SHP77 treated with DMSO at 0.1 percent for 48 hours (cell line): ENCODE measurements around the gene MDGA2.
"Not testable (repeated sequence)": the region's sequence is repeated elsewhere in the genome, so short reads cannot be mapped to it uniquely, and the experiment has no call there.

Experiments
- DNase-seq: peaks from one replicate; lab custom pipeline; 2025; lab: John Stamatoyannopoulos, UW

MDGA2 gene

DNA sequence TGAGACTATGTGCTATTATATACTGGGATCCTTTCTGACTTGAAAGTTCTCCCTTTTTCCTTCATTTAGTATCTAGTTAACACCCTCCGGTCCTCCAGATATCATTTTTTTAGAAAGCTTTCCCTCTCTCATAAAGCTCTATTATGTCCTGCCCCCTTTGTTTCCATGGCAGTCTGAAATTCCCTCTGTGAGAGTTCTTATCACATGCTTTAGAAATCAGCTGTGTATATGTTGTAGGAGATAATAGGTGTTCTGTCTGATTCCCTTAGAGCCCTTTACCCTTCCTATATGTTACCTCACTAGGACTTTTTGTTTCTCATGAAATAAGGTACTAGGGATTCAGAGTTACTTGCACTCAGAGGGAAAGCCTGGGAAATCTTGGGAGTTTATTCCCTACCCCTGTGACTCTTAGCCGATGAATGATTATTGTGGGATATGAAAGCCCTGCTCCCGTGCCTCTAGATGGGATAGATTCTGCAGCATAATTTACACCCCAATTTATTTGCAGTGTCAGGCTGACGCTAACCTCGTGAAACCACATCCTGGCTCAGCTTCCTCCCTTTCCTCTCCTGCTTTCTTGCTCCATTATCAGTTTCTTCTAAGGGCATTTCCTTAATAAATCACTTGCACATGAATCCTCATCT, 448.4 kb downstream of the MDGA2 start:
- no peak for DNase-seq

DNA sequence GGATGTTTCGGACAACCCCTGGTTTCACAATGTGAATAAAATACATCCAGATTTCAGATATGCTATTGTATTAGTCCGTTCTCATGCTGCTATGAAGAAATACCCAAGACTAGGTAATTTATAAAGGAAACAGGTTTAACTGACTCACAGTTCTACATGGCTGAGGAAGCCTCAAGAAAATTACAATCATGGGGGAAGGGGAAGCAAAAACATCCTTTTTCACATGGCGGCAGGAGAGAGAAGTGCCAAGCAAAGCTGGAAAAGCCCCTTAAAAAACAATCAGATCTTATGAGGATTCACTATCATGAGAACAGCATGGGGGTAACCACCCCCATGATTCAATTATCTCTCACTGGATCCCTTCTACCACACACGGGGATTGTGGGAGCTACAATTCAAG, 451.7 kb downstream of the MDGA2 start:
- DNase-seq: no peak

DNA sequence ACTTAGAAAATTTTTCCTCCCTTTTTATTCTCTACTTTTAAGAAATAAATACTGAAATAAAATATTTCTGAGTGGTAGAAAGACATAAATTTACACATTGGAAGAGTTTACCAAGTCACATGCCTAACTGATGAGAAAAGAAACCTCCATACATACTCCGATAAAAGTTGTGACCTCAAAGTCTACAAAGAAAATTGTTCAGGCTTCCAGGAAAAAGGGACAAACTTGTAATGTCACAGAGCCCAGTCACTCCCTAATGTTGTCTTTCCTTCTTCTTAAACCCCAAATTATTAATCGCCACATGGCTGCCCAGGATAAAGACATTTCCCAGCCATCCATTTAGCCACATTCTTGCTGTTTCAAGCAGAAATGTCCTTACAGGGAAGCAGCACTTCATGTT, 455.3 kb downstream of the MDGA2 start:
- DNase-seq: no peak

DNA sequence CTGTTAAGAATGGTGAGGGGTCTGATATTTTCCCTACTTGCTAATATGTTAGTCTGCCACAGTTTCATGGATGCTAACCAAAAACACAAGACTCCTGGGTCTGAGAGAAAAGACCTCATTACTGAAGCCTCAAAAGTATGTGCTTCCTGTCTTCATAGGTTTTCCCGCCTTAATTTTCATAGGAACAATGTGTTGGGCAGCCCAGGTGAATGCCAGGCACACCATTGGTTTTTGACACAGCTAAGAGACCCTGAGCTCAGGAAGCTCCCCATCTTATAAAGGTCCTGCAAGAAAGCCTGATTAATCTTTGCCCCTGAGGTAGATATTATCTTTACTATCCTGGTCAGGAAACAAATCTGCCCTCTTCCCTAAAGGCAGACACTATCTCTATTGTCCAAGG, 464.1 kb downstream of the MDGA2 start:
- DNase-seq: no peak

DNA sequence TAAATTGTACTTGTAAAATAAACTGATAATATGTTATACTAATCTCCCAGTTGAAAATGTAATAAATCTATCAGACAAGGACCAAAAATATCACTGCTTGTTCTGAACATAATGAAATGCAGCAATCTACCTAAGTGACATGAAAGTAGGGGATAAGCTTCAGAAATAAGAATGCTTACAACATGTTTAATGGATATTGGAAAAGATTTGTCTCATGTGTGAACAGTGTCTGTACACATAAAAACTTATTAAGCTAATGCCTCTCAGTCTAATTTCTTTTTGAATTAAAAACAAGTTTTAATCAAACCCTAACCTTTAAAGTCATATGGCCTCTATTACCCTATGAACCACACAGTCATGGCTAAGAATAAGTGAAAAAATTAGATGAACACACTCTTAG, 465.3 kb downstream of the MDGA2 start:
- no peak for DNase-seq

DNA sequence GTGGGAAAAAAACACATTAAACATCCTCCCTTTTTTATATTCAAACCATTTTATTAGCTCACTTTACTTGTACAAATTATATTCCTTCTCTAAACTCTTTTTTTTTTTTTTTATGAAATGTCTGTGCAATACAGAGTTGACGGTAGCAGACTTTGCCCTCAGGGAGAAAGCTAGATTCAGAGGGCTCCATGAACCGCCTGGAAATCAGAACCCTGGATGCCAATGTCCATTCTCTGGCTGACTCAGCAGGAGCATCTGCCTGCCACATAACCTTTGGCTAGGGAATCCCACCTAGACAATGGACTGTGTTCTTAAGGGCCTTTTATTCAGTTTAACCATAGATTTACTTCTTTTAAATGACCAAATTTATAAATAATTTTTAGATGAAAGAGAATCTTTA, 467.0 kb downstream of the MDGA2 start:
- no peak for DNase-seq

DNA sequence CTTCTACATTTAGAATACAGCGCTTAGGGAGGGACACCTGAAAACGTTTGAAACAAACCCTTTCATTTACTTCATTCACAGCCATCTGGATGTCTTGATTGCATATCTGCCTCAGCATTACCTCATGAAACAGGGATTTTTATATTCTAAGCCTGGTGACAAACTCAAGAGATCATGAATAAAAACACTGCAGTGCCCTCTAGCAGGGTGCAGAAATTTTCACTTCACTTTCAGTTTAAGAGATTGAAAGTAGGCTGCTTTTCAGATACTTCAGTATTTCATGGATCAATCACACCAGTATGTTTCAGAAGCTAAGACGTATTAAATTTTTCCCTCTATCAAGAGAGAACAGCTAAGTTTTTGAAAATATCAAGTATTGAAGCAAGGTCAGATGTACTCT, 467.8 kb downstream of the MDGA2 start:
- no peak for DNase-seq

DNA sequence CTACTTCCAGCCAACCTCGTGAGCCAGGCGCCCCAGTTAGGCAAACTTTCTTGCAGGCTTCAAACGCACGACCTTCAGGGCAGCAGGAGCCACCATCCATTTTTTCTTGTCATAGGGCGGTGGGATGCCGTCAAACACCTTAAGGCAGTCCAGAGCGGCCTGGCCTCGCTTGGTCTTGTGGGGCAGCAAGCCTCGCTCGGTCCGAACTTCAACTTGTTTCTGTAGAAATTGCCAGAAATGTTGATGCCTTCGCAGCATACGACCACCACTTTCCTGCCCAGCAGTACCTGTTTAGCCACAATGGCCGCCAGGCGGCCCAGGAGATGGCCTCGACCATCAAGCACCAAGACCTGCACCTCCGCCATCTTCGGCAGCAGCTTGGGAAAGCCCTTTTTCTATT, 474.7 kb downstream of the MDGA2 start:
- no peak for DNase-seq

DNA sequence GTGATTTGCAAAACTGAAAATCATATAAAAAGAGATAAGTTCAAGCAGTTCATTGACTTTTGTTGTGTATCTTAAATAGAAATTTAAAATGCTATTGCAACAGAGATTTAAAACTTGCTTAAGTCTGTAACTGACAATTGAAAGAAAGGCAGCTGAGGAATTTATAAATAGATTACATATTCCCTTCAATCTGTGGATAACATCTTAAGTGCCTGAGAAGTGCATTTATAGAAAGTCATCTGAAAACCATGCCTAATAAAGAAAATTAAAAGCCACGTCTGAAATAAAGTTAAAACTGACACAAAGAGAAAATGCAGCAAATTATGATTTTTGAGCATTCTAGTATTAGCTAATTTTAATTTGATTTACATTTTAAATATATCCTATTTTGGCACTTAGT, 479.8 kb downstream of the MDGA2 start:
- no peak for DNase-seq

DNA sequence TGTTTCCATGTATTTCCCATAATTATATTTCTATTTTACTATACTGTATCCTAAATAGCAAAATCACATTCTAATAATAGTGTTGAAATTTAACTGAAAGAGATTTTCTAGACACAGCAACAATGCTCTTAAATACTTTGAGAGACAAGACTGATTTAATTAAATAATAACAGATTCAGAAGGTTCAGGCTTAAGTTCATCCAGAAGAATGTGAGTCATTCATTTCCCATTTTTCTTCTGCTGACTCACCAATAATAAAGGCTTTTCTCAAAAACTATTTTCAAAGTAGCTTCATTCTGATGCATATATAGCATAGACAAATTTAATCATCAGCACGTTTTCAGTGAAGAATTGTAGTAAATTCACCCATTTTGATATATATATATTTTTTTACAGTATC, 481.4 kb downstream of the MDGA2 start:
- DNase-seq: no peak

DNA sequence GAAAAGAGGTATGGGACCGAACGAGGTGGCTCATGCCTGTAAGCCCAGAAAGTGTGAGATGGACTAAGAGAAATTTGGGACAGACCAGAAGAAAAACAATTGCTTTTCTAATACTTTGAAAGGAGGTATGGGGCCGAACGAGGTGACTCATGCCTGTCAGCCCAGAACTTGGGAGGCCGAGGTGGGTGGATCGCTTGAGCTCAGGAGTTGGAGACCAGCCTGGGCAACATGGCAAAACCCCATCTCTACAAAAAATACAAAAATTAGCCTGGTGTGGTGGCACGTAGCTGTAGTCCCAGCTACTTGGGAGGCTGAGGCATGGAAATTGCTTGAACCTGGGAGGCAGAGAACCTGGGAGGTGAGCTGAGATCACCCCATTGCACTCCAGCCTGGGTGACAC, 483.2 kb downstream of the MDGA2 start:
- DNase-seq: not testable (repeated sequence)

DNA sequence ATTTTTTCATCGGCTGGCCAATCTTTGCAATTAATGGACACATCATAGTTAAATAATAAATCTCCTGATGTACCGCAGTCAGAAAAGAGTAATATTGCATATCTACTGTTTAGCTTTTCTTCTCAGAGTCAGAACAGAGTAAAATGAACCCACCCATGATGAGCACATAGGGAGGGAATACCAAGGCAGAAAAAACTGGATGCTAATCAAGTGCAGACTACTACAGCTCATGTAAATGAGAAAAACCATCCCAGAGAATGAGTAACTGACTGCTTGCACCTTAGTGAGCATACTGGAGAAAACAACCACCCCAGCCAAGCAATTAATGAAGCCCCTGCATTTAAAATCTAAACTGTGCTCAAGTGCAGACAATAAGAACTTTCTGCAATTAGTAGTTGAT, 483.7 kb downstream of the MDGA2 start:
- no peak for DNase-seq

DNA sequence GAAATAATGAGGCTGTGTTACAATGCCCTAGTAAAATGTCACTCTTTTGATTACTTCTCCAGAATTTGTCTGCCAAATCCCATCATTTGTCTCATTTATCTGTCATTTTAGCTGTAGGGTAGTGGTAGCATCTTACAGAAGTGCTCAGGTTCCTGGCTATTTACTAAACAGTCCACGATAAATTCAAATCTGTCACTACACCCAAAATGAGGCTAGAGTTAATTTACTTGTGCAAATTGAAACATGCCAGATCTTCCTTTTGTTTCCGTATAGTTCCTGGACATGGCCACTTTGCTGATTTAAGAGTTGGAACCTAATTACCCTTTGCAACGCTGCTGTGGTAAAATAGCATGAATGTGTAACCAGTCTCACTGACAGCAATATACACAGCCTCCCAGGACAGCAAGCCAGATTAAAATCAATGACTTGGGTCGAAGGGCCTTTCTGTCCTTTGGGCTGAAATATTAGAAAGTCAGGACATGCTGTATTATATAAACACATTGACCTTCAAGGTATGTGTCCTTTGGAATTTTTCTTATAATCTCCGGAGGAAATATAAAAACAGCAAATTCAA, 485.4 kb downstream of the MDGA2 start:
- no peak for DNase-seq

DNA sequence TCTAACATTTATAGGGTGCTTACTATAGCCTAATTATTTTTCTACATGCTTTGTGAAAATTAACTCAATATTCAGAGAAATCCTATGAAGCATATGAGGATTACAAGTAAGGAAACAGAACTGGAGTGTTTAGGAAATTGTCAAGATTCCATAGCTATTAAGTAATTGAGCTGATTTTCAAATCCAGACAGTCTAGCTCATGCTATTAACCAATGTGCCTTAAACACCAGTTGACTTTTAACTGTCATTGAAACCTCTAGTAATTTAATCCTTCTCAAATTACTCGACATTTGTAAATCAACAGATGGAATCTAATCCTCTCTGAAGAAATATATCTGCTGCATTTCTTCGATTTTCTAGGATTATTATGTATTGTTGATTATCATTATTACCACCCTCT, 488.9 kb downstream of the MDGA2 start:
- DNase-seq: no peak

DNA sequence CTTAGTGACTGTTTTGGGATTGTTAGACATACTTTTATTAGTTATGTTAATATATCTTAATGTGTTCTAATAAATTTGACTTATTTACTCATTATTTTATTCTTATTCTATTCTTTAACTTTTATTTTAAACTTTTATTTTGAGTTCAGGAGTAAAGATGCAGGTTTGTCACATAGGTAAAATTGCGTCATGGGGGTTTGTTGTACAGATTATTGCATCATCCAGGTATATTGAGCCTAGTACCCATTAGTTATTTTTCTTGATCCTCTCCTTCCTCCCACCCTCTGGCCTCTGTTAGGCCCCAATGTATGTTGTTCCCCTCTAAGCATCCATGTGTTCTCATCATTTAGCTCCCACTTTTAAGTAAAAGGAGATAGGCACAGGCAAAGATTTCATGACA, 495.5 kb downstream of the MDGA2 start:
- DNase-seq: no peak

DNA sequence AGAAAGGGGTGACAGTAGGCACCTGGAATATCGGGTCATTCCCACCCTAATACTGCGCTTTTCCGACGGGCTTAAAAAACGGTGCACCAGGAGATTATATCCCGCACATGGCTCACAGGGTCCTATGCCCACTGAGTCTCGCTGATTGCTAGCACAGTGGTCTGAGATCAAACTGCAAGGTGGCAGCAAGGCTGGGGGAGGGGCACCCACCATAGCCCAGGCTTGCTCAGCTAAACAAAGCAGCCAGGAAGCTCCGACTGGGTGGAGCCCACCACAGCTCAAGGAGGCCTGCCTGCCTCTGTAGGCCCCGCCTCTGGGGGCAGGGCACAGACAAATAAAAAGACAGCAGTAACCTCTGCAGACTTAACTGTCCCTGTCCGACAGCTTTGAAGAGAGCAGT, 503.5 kb downstream of the MDGA2 start:
- DNase-seq: not testable (repeated sequence)

DNA sequence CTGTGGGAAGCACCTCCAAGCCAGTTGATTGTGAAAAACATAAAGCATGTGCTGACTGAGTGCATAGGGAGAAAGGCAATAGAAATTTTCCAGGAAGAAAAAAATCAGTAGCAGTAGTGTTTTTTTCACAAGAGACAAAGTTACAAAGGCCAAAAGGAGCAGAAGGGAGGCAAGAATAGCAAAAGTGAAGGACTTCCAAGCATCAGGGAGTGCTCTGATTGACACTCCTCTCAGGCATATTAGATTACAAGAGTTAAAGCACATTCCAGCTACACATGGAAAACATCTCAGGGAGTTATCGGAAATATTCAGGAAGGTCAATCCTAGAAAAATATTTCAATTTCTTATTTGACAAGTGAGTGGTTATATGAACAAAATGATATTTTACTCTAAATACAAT, 508.0 kb downstream of the MDGA2 start:
- no peak for DNase-seq

DNA sequence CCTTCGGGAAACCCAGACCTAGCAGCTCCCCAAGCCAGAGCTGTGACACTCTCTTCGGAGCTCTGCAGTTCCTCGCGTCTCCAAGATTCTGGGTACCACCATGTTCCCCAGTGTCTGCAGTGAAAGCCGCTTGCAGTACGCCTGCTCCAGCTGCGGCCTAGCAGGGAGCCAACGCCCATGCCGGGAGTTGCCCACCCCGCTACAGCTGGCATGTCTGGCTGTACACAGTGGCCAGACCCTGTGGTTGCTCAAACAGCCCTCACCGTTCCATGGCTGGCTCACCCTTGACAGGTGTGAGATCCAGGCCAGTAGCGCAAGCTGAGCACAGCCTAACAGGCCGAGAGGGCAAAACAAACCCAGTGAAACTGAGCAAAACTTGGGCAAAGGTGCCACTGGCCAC, 520.0 kb downstream of the MDGA2 start:
- no peak for DNase-seq

DNA sequence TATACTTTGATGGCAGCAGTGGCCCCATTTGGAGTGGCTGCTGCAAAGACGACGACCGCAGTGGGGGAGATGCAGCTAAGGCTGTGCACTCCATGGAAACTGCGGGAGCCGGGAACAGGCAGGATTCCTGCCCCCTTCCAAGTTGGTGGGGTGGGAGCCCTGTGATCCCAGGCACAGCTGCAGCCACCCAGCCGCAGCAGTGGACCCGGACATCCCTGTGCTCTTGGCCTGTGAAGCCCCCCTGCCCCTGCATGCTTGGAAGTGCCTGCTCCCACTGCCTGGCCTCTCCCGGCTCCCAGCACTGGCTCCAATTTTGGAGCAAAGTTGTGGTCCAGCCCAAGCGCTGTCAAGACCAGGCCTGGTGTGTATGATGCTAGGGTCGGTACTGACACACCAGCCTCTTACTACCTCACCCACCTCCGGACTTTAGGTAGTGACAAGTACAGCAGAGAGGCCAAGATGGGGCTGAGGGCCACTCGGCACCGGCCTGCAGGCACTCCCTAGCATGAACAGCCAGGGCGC, 521.1 kb downstream of the MDGA2 start:
- DNase-seq: no peak

DNA sequence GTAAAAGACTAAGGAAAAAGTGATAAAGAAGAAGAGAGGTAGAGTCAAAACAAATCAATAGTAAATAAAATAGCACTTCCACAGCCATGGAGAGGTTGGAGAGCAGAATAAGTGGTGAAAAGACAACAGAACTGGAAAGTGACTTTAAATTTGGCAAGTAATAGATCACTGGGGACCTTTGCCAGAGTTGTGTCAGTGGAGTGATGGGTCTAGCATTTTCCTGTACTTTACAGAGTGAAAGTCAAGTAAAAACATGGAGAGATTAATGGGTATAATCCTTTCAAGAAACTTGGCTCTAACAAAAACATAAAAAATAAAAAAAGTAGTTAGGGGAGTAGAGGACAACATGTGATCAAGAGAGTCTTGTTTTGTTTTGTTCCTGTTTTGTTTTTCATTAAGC, 521.7 kb downstream of the MDGA2 start:
- no peak for DNase-seq

DNA sequence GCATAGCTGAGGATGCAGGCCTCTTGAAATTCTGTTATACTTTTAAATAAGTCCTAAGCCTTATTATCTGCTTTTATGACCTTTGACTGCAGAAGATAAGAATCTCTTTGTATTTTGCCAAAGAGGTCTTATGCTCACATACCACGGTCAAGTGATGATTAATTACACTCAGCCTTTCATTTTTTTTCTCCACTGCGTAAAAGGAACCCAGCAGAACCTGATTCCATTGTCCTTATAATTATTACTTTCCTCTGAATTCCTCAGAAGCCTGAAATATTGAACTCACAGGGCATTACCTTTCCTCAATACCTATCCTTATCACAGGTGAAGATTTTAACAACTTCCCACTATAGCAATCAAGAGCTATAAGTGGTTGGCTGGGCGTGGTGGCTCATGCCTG, 525.1 kb downstream of the MDGA2 start:
- no peak for DNase-seq

DNA sequence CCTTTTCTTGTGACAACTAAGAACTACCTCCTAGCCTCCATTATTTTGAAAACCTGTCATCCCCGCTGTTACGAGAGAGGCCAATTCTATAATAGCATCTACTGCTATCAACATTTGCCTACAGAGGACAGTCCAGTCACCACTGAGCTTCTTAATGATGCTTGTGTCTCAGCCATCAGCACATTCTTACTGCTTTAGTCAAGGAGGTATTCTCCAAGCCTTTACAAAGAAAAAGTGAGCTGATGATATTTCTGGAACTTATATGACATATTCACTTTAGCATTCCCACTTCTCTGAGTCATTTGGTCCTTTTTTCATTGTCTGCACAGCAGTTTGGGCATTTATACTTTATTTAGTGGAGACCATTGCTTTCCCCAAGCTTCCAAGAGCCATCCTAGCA, 526.1 kb downstream of the MDGA2 start:
- DNase-seq: no peak

DNA sequence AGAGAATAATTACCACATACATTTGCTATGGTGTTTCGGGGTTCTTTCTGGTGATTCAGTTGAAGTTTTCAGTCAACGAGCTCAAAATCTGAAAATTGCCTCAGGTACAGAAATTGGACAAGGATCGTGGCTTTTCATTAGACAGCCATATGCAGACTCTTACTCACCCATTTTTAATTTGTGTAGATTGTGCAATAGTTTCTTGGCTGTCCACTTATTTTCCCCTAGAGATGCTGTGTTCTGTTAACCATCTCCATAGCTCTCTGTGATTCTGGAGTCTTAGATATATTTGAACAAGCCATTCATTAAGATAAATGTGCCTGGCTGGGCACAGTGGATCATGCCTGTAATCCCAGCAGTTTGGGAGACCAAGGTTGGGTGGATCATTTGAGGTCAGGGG, 526.7 kb downstream of the MDGA2 start:
- no peak for DNase-seq

DNA sequence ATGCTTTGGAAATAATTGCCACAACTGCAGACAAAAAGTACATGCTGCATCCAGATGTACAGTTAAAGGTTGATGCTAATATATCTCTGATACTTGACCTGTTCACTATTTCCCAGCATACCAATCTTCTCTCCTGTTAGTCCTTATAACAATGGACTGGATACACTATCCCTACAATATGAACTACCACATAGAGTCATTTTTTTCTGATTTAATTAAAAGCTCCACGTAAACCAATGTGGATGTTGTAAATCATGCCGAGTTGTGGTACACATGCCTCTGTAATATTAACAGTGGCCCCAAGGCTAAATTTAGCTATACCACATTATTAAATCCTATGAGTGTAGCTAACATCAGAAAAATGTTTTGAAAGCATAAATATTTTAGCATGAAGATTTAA, 554.8 kb downstream of the MDGA2 start:
- no peak for DNase-seq
